Stimulated activated CD8-positive, alpha-beta memory T cell treated with anti-CD3 and anti-CD28 coated beads, Interleukin-12 subunit alpha, Interleukin-12 subunit beta, amount 100 ng/mL, for 1 hour (primary cell): ENCODE measurements around the gene MYL7.
"Not testable (repeated sequence)": the region's sequence is repeated elsewhere in the genome, so short reads cannot be mapped to it uniquely, and the experiment has no call there.

Source experiments
- DNase-seq: peaks from one replicate; pipeline ENCODE4 v3.0.0-alpha.2; 2020; ENCODE audit warnings: low read depth

MYL7 gene

DNA sequence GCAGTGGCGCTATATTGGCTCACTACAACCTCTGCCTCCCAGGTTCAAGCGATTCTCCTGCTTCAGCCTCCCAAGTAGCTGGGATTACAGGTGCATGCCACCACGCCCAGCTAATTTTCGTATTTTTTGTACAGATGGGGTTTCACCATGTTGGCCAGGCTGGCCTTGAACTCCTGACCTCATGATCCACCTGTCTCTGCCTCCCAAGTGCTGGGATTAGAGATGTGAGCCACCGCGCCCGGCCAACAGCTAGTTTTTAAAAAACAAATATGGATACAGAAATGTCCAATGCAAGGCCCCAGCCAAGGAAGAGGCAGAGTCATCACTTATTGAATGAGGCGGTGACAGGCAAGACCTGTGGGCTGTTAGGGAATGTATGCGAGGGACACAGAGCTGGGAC lies 30.8 kb upstream of the MYL7 start:
- DNase-seq = not testable (repeated sequence)

DNA sequence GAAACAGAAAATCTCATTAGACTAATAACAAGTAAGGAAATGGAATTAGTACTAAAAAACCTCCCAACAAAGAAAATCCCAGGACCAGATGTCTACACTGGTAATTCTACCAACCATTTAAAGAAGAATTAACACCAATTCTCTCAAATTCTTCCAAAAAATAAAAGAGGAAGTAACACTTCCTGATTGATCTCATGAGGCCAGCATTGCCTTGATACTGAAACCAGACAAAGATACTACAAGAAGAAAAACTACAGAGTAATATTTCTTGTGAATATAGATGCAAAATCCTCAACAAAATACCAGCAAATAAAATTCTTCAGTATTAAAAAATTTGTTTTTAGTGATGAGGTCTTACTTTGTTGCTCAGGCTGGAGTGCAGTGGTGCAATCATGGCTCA lies 26.8 kb upstream of the MYL7 start:
- no peak for DNase-seq

DNA sequence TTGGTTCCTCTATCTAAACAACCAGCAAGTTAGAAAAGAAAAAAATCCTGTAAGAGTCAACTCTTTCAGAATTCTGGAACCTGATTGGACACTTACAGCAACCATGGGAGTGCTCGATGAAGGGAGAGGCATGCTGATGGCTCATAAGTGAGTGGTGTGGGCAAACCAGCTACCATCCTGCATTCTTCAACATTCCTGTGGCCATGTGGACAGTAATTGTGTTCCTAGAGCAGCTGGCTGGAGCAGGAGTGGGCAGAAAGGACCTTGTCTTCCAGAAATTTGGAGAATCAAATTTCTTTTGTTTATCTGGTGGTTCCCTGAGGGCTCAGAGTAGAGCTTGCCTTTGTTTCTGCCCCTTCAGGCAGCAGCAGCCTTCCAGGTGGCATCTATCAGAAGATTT lies 22.5 kb upstream of the MYL7 start:
- no peak for DNase-seq

DNA sequence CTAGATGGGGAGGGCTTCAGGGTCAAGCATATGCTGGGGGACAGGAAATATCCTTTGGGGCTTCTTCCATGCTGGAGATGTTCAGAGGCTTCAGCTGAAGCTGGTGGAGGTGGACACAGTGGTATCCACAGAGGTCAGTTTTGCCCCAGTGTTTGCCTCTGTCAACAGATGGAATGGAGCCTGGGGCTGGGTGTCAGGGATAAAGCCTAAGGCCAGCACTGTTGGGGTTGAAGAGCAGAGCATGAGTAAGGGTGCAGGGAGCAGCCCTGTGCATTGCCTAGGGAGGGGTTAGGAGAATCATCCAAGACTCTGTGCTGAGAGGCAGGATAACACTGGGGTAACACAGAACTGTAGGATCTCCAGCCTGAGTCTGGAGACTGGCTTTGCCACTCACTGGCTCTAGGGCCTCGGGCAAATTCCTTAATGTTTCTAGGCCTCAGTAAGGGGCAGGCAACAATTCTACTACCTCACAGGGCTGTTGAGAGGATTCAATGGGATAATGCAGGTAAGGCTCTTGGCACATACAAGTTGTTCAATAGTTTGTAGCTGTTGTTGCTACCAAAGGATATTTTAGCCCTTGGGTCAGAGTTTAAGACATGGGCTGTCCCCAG lies 21.8 kb upstream of the MYL7 start:
- DNase-seq = no peak

DNA sequence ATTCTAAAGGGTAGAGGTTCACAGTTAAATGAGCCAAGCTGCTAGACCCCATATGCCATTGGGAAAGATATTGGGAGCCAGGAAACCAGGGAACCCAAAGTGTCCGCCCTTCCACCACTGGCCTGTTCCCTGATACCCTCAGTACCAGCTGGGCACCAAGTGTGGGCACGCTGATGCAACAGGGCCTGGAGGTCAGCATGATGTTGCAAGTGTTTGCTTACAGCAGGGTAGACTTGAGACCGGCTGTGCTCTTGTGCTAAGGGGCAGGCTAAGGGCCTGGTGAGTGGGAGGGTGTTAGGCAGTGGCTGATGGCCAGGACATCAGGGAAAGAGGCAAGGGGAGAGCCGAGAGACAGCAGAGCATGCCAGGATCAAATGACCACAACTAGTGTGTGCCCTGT lies 21.0 kb upstream of the MYL7 start:
- DNase-seq = no peak

DNA sequence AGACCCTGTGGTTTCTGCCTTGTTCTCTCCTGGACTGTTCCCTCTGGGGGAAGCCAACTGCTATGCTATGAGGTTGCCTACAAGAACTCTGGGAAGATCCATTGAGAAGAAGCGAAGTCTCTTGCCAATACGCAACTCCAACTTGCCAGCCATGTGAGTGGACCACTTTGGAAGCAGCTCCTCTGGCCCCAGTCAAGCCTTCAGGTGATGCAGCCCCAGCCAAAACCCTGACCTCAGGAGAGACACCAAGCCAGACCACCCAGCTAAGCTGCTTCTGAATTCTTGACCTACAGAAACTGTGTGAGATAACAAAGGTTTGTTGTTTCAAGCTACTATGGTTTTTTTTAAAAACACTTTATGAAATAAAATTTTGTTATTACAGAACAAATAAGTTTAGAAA lies 20.2 kb upstream of the MYL7 start:
- no peak for DNase-seq

DNA sequence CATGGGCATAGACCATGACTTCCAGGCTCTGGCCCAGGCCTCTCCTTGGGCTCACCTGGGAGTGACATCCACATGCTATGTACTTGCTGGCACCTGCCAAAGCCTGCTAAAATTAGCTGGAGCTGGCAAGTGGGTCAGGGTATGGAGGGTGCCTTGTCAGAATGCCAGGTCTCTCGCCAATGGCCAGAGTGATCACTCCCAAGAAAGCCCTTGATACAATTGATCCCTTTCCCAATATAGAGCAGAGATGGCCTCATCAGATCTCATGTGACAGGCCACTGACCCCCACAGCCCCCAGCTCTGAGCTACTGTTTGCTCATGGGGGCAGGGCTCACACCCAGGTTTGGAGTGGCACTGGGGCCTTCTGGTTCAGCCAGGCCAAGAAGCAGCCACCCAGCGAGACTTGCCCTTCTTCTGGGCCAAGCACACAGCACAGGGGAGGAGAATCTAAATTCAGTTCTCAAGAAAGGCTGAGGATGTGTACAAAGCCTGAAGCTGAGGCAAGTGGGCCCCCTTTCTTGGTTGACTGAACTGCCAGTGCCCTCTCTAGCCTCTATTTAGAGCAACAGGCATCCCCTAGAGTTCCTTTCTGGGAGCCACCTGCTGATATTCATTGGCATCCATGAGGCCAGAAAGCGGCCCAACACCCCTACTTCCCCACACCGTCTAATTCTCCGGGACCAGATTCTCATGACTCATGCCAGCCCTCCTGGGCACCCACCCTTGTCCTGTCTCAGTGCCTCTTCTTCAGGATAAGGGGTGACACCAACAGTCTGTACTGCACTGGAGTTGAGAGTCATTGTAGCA lies 18.9 kb upstream of the MYL7 start:
- no peak for DNase-seq

DNA sequence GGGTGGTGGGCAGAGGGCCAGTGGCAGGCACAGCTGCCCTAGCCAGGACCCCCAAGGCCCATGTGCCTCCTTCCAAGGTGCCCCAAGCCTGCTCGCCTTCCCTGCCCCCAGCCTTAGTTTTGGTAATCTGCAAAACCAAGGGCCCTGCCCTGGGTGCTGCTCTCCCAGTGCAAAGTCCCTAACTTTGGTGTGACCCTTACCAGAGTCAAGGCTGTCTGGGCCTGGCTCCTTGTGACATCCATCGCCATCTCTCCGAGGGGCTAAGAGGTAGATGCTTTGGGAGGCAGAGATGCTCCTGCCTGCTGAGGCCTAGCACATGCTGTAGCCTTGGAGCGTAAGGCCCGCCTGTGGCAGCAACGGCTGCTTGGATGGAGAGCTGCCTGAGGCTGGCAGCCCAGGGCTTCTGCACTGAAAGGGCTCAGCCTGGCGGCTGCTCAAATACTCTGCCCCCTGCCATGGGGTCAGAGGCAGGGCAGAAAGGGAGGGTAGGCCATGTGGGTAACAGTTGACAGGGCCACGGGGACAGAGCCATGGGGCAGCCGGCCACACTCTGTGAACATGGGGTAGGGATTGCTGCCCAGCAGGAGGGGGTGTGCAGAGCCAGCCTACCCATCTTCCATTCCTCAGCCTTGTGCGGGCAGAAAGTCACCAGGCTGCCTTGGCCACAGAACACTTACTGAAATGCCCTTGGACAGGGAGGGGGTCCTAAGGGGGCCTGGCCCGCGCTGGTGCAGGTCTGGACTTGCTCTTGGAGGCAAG lies 17.9 kb upstream of the MYL7 start:
- DNase-seq = no peak

DNA sequence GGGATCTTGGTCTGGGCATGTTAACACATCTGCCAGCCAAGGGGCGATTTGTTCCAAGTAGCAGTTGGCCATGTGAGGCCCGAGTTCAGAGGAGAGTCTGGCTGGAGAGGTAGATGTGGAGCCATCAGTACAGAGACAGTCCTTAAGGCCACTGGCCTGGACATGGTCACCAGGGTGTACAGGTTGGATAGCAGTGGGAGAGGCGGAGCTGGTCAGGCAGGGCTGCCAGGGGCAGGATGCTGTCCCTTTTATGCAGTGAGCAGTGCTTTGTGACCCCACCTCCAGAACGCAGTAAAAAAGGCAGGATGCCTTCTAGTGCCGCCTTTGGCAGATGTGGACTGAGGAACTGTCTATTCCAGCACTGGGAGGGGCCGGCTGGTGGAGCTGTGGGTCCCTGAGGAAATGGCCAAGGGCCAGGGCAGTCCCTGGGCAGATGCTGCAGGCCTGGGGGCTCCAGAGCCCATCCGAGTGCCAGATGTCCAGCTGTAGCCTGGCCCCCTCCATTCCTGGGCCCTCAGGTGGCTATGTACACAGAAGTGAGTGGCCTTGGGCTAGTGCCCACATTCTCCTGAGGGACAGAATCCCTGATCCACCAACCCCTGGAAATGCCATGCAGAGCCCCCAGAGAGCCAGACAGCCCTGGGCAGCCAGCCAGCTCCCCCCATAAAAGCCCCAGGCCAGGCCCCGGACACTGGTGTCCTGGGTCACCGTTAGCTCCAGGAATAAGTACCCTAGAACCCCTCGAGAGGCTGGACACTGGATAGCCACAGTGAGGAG lies 17.2 kb upstream of the MYL7 start:
- DNase-seq = no peak

DNA sequence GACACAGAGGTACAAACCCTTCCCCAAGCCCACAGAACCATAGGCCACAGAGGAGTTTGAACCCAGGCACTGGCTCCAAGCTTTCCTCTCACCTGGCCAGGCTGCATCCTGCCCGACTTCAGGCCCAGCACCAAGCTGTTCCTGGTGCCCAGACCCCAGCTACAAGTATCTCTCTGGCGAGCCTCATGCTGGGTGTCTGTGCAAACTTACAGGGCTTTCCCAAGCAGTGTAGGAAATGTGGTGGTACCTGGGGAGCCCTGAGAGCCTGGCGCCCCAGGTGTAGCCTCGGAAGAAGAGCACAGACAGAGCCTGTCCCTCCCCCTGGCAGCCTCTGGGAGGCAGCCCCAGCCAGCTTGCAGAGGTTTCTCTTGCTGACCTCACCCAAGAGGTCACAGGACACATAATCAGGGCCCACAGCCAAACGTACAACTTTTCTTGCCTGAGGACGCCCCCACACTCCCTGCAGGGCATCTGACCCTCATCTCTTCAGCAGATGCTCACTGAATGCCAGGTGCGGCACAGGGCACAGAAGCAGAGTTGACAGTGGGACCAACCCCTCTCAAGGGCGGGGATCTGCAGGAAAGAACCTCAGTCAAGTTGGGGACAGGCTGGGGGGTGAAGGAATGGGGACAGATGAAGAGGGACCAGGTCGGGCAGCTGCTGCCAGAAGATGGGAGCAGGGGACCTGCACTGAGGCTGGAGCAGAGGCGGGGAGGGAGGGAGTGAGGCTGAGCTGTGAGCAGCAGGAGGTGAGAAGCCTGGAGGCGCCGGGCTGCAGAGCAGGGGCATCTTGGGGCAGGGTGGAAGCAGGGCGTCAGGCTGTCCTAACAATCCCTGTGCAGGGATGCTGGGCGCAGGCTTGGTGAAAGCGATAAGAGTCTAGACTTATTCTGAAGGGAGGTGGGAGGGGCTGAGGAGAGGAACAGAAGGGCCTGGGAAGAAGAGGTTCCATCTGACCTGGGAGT lies 16.3 kb upstream of the MYL7 start:
- DNase-seq = no peak

DNA sequence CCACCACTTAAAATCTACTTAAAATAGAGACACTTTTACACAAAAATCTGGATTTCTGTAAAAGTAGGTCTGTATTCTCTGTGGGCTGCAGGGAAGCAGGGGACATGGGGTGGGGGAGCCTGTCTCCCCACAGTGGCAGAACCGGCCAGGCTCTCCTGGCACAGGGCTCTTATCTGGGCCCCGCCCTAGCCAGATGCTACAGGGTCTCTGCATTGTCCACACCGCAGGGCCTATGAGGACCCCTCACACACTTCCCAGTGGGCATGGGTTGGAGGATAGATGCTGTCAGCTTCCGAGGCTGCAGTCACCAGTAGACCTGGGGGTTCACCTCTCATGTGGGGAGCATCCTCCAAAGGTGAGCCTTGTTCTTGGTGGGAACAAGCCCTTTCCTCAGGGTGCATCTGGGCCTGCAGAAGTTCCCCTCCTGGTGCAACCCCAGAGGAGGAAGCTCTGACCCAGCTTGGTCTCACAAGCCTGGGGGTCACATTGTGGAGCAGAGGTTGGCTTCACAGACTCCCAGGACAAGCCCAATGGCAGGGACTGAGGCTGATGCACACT lies 15.4 kb upstream of the MYL7 start:
- no peak for DNase-seq

DNA sequence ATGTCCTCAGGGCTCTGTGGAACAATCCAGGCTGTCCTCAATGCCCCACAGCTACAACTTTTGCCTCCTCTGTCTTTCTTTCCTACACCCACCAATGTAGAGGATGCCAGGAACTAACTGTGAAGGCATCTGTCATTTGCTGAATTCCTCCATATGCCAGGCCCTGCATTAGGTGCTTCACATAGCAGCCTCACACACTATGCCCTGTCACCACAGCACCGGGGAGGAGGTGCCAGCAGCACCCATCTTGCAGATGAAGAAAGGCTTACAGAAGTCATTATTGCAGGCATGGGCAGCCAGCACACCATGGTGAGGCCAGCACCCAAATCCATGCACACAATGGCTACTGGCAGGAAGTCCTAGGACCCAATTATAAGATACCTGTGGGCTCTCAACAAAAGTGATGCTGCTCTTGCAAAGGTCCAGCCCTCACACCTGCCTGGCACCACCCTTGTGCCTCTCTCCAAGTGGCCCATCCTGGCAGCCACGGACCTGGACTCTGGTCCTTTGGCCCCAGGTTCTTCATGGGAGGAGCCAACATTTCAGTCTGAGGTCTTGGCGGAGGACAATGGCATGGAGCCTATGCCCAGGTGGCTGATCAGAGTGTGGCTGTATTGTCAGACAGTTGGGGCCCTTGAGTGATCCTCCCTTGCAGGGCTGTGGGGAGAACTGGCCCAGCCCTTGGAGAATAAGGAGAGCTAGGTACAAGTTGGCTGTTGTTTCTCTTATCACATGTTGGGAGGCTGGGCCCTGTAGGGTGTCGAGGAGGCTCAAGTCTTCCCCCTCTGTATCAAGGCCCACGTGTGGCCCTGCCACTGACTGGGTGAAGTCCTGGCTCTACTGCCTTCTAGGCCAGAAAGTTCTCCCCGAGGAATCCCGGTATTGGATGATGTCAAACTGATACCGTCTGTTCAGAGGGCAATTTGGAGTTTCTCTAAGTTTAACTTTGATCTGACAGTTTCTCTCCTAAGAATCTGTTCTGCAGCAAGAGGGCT lies 14.4 kb upstream of the MYL7 start:
- DNase-seq = no peak

DNA sequence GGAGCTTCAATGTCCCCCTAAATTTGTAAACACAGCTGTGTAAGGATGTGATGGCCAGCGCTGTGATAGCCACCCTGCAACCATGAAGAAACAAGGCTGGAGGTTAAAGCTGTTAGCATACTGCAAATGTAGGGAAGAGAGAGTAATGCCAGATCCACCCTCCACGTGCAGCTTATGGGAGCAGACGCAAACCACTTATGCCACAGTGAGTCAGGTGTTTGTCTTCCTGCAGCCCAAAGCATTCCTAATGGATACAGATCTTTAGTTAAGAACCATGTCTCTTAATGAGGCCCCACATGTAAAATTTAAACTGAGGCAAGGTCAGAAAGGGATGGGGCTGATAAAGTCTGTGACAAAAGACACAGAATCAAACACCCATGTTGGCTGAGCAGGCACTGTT lies 13.6 kb upstream of the MYL7 start:
- DNase-seq = no peak

DNA sequence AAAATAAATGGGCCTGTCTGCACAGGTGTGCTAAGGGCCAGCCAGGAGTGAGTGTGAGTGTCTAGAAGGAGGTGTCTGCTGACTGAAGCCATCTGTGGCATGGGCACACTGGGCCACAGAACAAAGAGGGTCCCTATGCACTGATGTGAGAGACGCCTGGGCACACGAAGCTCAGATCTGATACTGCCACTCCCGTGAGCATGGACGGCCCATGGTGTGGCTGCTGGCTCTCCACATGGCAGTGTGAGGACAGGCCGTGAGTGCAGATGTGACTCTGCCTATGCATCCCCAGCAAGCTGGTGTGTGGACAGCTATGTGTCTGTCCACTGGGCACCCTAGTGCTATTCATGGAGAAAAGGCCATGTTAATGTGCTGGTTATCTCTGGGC lies 12.8 kb upstream of the MYL7 start:
- DNase-seq = no peak

DNA sequence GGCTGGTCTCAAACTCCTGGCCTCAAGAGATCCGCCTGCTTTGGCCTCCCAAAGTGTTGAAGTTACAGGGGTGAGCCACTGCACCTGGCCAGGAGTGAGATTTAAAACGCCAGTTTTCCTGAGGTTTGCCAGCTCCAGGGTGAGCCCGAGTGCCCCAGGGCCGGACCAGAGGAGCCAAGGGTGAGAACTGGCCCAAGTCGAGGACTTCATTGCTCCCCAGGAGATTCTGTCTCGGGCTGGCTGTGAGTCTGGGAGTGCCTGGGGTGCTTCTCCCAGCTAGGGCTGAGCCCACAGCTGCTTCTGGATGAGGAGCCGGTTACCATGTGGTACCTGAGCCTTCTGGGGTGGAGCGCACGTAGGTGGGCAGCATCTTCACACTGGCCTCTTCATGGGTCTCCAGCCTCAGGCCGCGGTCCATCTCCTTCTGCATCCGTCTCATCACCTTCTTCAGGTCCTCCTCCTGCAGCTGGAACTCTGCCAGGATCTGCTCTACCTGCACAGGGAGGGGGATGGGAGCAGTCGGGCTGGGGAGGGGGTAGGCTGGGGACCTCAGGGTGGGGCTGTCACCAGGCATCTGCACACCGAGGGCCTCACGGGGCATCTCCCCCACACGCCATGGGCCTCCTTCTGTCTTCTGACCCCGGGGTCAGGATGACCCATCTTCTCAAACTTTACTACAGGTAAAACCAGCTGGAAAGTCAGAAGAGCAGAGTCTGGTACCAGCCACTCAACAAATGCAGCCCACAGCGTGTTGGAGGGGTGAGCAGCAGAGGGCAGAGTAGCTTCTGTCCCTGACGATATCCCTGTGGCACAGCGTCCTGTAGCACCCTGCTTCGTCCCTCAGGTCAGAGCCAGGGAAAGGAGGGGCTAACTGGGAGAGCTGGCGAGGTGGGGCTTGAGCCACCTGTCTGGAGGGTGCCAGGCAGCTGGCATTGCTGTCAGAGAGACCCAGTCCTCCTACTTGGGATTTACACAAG lies 12.1 kb upstream of the MYL7 start:
- DNase-seq = no peak

DNA sequence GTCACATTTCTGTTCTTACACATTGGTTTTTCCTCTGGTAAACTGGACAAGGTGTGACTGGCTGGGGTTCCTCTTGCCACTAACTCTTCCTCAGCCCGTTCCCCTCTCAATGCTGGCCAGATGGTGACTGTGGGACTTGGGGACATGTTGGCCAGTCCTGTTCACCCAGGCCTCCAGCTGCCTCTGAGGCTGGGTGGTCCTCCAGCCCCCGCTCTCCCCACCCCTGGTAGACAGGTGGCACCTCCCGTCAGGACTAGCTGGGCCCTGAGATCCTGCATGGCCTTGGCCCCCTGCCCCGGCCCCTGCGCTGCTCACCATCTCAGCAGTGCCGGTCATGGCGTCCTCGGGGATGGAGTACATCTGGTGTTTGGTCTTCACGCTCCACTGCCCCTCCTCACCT lies 10.8 kb upstream of the MYL7 start:
- DNase-seq = no peak

DNA sequence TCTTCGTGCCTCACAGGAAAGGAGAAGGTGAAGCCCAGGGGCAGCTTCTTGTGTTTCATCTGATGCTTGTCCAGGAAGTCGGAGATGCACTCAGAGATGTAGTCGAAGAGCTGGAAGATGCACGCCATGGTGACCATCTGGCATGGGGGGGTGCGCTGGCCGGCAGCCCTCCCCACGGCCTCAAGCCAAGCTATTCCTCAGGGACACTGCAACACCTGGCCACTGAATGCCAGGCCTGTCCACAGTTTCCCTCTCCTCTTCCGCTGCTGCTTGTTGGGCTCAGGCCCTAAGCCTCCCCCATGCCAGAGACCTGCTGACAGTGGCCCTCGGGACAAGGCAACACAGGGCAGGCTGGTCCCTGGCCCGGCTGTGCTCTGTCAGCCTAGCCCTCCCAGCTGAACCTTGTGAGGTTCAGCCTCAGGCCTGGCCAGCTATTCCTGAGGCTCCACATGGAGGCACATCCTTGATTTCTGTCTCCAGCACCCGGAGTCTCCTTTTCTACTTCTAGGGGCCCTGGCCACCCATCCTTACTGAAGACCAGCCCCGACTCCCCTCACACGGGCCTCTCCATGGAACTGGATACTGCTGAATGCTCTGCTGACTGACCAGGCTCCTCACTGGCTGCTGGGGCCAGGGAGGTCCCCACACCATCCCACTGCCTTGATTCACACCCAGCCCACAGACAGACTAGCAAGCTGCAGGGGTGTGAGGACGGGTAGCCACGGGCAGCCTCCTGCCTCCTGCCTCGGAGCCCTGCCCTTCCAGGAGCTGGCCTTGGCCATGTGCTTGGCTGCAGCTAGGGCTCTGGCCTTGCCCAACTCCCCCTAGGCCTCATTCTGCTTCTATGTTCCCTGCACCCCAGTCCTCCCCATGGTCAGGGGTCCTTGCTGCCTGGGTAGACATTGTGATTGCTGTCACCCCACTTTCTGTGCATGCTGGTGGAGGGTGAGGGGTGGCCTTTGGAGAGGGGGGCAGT lies 10.1 kb upstream of the MYL7 start:
- DNase-seq = no peak
